GM12801 (cell line): ENCODE data around the gene PKD1L1.

Source experiments
- CTCF ChIP-seq: IDR thresholded peaks from one replicate; pipeline ENCODE4 v1.5.1; 2011; ENCODE audit warnings: control low read depth; ENCODE audit not compliant: insufficient read length; ENCODE audit errors: extremely low read depth

The PKD1L1 gene

GRCh38 chr7:47827351-47827756 lies 120.9 kb downstream of the PKD1L1 start:
- no peak for TF ChIP-seq CTCF

GRCh38 chr7:47826754-47827153 lies 121.5 kb downstream of the PKD1L1 start:
- no peak for TF ChIP-seq CTCF

- no peak for TF ChIP-seq CTCF
These were observed 128.7 kb downstream of the PKD1L1 start for GRCh38 chr7:47819607-47819920.

GRCh38 chr7:47818796-47819606 lies 129.3 kb downstream of the PKD1L1 start:
- peak; percentile 89 for TF ChIP-seq CTCF

GRCh38 chr7:47817917-47818316 lies 130.3 kb downstream of the PKD1L1 start:
- no peak for TF ChIP-seq CTCF

- no peak for TF ChIP-seq CTCF
These were observed 131.6 kb downstream of the PKD1L1 start for GRCh38 chr7:47816647-47817046.

- TF ChIP-seq CTCF = no peak
These were observed 132.4 kb downstream of the PKD1L1 start for GRCh38 chr7:47815867-47816266.
